Lower leg skin (tissue), 4 donors: ENCODE data around the gene PBX1. TPM values are rescaled to one million over a fixed set of nuclear protein-coding genes. Genes with fewer than 3 reads are reported as not detected.

Experiments used
- DNase-seq, 2 donors: peaks; one replicate each; pipeline ENCODE4 v3.0.0-alpha.2; 2019; ENCODE audit warnings: low spot score in 2 of 2
- H3K4me3 ChIP-seq: fragments of 200-600 bp; sonication (generic); 2 replicates; pipeline ENCODE4 v1.5.1; 2017; ENCODE audit warnings: mild to moderate bottlenecking, low read depth; ENCODE audit not compliant: poor library complexity, severe bottlenecking
- CTCF ChIP-seq, 3 donors: fragments of 450-650 bp; IDR thresholded peaks; one replicate each; pipeline ENCODE4 v1.5.1; 2016; ENCODE audit warnings: antibody characterized with exemption in 3 of 3, mild to moderate bottlenecking in 3 of 3, moderate library complexity in 2 of 3
- POLR2A ChIP-seq, 2 donors: fragments of 450-650 bp; IDR thresholded peaks; one replicate each; pipeline ENCODE4 v1.6.1; 2016 to 2017; ENCODE audit warnings: antibody characterized with exemption in 2 of 2, mild to moderate bottlenecking in 1 of 2, moderate library complexity in 1 of 2
- WGBS, 2 donors: methylation state at CpG; one replicate each; pipeline ENCODE4 v1.1.5; 2018; 5-methylcytosine and 5-hydroxymethylcytosine counted together
- intact Hi-C: fragments of 100-400 bp; cut with DNase I; formaldehyde crosslinking; loops from one replicate; pipeline ENCODE4 v1.15.0; 2023; ENCODE audit warnings: low total_unique reads
- total RNA-seq, 4 donors: library from RNA; depleted of rRNA; stranded (reverse); fragments of >200 nt; gene quantifications; one replicate each; pipeline ENCODE4 v1.1.0, GENCODE V29; 2016

Gene PBX1
- total RNA-seq, 4 donors from 2014 or later: 10.0 to 24.1 (median 15.4) TPM

GRCh38 chr1:164701189-164701761 lies 142.3 kb downstream of the PBX1 start:
- TF ChIP-seq CTCF (IDR thresholded peaks at IDR 0.05) (no peak), POLR2A (IDR thresholded peaks at IDR 0.05) (no peak)
- intact Hi-C loops: no loop called here
- 57 to 68% methylated on average over 2 of the region's 2 CpGs for WGBS, 2 donors
- no peak for DNase-seq
- no peak overlapping the region for H3K4me3 ChIP-seq

DNA sequence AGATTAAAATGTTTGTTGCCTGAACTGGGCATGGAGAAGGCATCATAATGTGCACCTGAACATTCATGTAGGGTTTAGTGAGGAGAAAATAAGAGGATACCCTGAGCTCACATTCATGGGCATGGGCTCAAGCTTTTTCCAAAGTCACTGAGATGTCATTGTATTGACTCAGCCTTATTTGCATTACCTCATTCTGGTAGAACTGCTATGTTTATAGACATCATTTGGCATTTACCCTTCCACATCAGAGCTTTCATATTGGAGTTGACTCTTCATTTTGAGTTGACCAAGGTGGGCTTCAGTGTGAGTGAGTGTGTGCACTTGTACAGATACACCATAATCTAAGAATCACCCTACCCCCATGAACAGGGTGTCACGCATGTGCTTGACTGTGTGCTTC lies 143.2 kb downstream of the PBX1 start:
- no peak overlapping the region for H3K4me3 ChIP-seq
- TF ChIP-seq CTCF (IDR thresholded peaks at IDR 0.05) (no peak), POLR2A (IDR thresholded peaks at IDR 0.05) (no peak)
- intact Hi-C loops: no loop called here
- DNase-seq: no peak
- WGBS, 2 donors: 91 to 97% methylated on average over 1 of the region's 1 CpG

DNA sequence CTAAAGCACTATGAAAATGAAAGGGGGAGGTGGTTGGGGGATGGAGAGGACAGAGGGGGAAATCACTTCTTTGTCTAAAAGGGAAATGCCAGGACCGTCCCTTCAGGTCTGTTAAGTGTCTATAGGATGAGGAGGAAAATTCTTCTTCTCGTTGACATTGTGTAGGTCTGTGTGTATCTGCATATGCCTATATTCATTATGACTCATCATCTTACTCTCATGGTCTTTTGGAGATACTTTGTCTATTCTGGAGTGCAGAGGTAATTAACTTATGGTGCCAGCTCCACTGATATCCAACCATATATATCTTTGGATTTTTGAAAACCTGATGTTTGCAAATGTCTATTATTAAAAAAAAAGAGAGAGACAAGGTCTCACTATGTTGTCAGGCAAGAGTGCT lies 143.7 kb downstream of the PBX1 start:
- 82 to 86% methylated on average over 2 of the region's 2 CpGs for WGBS, 2 donors
- intact Hi-C loops: no loop called here
- DNase-seq: no peak
- no peak overlapping the region for H3K4me3 ChIP-seq
- TF ChIP-seq CTCF (IDR thresholded peaks at IDR 0.05) (no peak), POLR2A (IDR thresholded peaks at IDR 0.05) (no peak)

DNA sequence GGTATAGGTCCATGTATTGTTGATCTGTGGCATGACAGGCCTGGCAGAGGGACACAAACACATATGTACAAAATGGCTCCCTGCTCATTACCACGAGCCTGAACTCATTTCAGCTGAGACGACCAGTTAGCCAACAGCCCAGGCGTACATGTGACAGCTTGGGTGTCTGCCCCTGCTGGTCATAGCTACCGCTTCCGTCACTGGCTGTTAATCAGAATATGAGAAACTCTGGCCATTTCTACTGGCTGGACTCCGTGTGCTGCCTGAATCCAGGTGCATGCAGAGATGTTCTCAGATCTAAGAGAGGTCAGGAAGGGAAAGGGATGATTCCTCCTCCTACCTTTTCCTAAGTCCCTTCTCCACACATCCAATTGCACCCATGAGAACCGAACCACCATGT lies 144.5 kb downstream of the PBX1 start:
- DNase-seq: no peak
- WGBS, 2 donors: 79 to 80% methylated on average over 7 of the region's 7 CpGs
- no peak for TF ChIP-seq CTCF (IDR thresholded peaks at IDR 0.05)
- TF ChIP-seq POLR2A (IDR thresholded peaks at IDR 0.05): no peak
- H3K4me3 ChIP-seq: no peak overlapping the region
- intact Hi-C loops: no loop called here

DNA sequence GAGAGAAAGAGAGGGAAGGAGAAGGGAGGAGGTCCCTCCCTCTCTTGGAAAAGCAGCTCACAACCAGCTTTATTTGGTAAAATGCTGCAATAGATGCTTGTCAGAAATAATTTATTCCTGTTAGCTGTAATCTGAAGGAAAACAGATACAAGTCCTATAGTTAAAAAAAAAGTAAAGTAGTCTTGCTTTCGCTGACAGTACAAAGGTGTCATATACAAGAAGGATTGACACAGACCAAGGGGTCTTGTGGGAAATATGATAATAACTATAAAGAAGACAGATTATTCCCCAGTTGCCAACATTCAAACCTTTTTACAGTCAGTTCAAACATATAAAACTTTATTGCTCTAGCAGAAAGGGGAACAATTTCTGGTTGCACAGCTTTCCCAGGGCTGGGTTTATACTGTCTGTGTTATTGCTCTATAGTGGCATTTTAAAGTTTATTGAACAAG lies 145.0 kb downstream of the PBX1 start:
- DNase-seq: no peak
- WGBS, 2 donors: 91 to 92% methylated on average over 1 of the region's 1 CpG
- no peak for TF ChIP-seq CTCF (IDR thresholded peaks at IDR 0.05)
- TF ChIP-seq POLR2A (IDR thresholded peaks at IDR 0.05): no peak
- intact Hi-C loops: no loop called here
- no peak overlapping the region for H3K4me3 ChIP-seq

DNA sequence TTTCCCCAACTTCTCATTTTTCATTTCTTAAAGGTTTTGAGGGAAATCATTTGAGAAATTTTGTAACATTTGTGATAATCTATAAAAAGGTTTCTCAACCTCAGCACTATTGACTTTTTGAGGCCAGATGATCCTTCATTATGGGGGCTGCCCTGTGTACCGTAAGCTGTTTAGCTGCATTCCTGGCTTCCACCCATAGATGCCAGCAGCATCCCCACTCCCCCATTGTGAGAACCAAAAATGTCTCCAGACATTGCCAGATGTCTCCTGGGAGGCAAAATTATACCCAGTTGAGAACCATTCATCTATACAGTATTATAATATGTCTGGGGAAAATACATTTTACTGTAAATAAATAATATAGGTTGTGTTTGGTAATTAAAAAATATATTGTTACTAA lies 146.0 kb downstream of the PBX1 start:
- intact Hi-C loops: no loop called here

More for the DNA sequence above, 146.0 kb downstream of the PBX1 start:
- WGBS, 2 donors: 85 to 88% methylated on average over 1 of the region's 1 CpG
- no peak overlapping the region for H3K4me3 ChIP-seq
- TF ChIP-seq CTCF (IDR thresholded peaks at IDR 0.05) (no peak), POLR2A (IDR thresholded peaks at IDR 0.05) (no peak)
- no peak for DNase-seq
